Occipital lobe (tissue), 2 donors: ENCODE data around the gene OSBPL3. TPM values are rescaled to one million over a fixed set of nuclear protein-coding genes. Genes with fewer than 3 reads are reported as not detected.
A peak's percentile ranks its signal among the peaks of the same experiment; 100 is the strongest.

Source experiments
- DNase-seq: peaks from one replicate; lab custom pipeline; 2025; lab: John Stamatoyannopoulos, UW
- total RNA-seq: library from RNA; depleted of rRNA; stranded (reverse); fragments of >200 nt; gene quantifications from one replicate; pipeline ENCODE4 v1.2.3, GENCODE V29; 2014

The OSBPL3 gene
- total RNA-seq, 1 donor from 2014 or later: 7.3 TPM

GRCh38 chr7:24981171-24981951, 1.4 kb upstream of the OSBPL3 start:
- DNase-seq: peak; percentile 79

GRCh38 chr7:24980534-24981170, 674 bp upstream of the OSBPL3 start:
- no peak for DNase-seq

GRCh38 chr7:24979470-24979862, 512 bp downstream of the OSBPL3 start:
- DNase-seq: peak; percentile 34

GRCh38 chr7:24978843-24979469, 1.0 kb downstream of the OSBPL3 start:
- DNase-seq: no peak

- DNase-seq: no peak
Observed at GRCh38 chr7:24975644-24976260, 4.2 kb downstream of the OSBPL3 start.

GRCh38 chr7:24975172-24975571, 4.8 kb downstream of the OSBPL3 start:
- DNase-seq: no peak

- no peak for DNase-seq
Observed at GRCh38 chr7:24974026-24974832, 5.7 kb downstream of the OSBPL3 start.

GRCh38 chr7:24972991-24973390, 7.0 kb downstream of the OSBPL3 start:
- DNase-seq: no peak

- DNase-seq: no peak
Observed at GRCh38 chr7:24972166-24972477, 7.9 kb downstream of the OSBPL3 start.

- no peak for DNase-seq
Observed at GRCh38 chr7:24971333-24972165, 8.4 kb downstream of the OSBPL3 start.

GRCh38 chr7:24970676-24971075, 9.3 kb downstream of the OSBPL3 start:
- DNase-seq: no peak

GRCh38 chr7:24968165-24968564, 11.8 kb downstream of the OSBPL3 start:
- DNase-seq: no peak

- DNase-seq: no peak
Observed at GRCh38 chr7:24967696-24968095, 12.3 kb downstream of the OSBPL3 start.

- DNase-seq: no peak
Observed at GRCh38 chr7:24966802-24967201, 13.2 kb downstream of the OSBPL3 start.

GRCh38 chr7:24965831-24966708, 13.9 kb downstream of the OSBPL3 start:
- no peak for DNase-seq

- no peak for DNase-seq
Observed at GRCh38 chr7:24964191-24964590, 15.8 kb downstream of the OSBPL3 start.

GRCh38 chr7:24963218-24963617, 16.8 kb downstream of the OSBPL3 start:
- DNase-seq: peak; percentile 28

GRCh38 chr7:24962418-24962962, 17.5 kb downstream of the OSBPL3 start:
- DNase-seq: no peak
